ENCODE measurements around the gene MDN1. TPM values are rescaled to one million over a fixed set of nuclear protein-coding genes. Genes with fewer than 3 reads are reported as not detected.

The MDN1 gene
- total RNA-seq, 2 experiments from 2014 or later, result 48.6 to 62.3 TPM

DNA sequence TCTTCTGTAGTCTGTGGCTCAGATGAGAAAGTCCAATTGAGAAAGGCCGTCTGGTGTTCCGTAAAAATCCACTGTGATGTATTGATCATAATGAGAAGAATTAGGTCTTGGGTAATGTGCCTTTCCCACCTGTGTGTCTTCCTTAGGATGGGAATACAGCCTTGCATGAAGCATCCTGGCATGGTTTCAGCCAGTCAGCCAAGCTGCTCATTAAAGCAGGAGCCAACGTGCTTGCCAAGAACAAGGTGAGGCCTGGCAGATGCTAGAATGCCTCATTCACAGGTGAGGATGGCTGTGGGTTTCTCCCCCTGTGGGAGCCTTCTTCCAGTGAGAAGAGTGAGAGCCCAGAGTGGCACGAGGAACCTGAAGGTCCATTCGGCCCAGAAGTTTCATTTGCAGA is 213.7 kb downstream of the MDN1 start:
- Histone ChIP-seq H2AFZ (ENCODE audit: low read length) (no peak overlapping the region), H3K9me2 (ENCODE audit: insufficient read depth, low read length) (no peaks in the 10 kb centered on the region), H3K27ac (ENCODE audit: low read depth, low read length, poor library complexity, severe bottlenecking) (no peak overlapping the region), H3K4me2 (ENCODE audit: low read length) (no peak overlapping the region), H3K9me3 (ENCODE audit: low read length) (no peaks in the 10 kb centered on the region), H3K79me2 (ENCODE audit: insufficient read depth, low read depth, low read length) (no peaks in the 10 kb centered on the region), H3K36me3 (ENCODE audit: insufficient read depth, low read length) (no peaks in the 10 kb centered on the region), H3K4me1 (ENCODE audit: insufficient read depth, low read length, poor library complexity, severe bottlenecking) (no peaks in the 10 kb centered on the region), H4K20me1 (ENCODE audit: insufficient read depth, low read length) (no peaks in the 10 kb centered on the region), H3K4me3 (ENCODE audit: low read depth, low read length, poor library complexity, severe bottlenecking) (no peak overlapping the region)
- no peak for DNase-seq (ENCODE audit: low spot score)
- ChIA-PET CTCF (ENCODE audit: unreplicated experiment) (no interaction called here), POLR2A (no interaction called here)
- TF ChIP-seq EZH2phosphoT487 (IDR thresholded peaks at IDR 0.05; ENCODE audit: borderline replicate concordance, low read depth, low read length), result no peak
- TF ChIP-seq, protein P1, sequence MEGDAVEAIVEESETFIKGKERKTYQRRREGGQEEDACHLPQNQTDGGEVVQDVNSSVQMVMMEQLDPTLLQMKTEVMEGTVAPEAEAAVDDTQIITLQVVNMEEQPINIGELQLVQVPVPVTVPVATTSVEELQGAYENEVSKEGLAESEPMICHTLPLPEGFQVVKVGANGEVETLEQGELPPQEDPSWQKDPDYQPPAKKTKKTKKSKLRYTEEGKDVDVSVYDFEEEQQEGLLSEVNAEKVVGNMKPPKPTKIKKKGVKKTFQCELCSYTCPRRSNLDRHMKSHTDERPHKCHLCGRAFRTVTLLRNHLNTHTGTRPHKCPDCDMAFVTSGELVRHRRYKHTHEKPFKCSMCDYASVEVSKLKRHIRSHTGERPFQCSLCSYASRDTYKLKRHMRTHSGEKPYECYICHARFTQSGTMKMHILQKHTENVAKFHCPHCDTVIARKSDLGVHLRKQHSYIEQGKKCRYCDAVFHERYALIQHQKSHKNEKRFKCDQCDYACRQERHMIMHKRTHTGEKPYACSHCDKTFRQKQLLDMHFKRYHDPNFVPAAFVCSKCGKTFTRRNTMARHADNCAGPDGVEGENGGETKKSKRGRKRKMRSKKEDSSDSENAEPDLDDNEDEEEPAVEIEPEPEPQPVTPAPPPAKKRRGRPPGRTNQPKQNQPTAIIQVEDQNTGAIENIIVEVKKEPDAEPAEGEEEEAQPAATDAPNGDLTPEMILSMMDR (conservative IDR thresholded peaks at IDR 0.05; ENCODE audit: low read length), result no peak
- BruUV-seq (replicated peaks), result no TSS peak
- intact Hi-C loops (cut with micrococcal nuclease; ENCODE audit: unreplicated experiment), result no loop called here

GRCh38 chr6:89604653-89605052 is 214.9 kb downstream of the MDN1 start:
- Histone ChIP-seq H3K9me2 (ENCODE audit: insufficient read depth, low read length) (no peaks in the 10 kb centered on the region), H4K20me1 (ENCODE audit: insufficient read depth, low read length) (no peaks in the 10 kb centered on the region), H2AFZ (ENCODE audit: low read length) (no peak overlapping the region), H3K4me1 (ENCODE audit: insufficient read depth, low read length, poor library complexity, severe bottlenecking) (no peaks in the 10 kb centered on the region), H3K4me3 (ENCODE audit: low read depth, low read length, poor library complexity, severe bottlenecking) (no peak overlapping the region), H3K36me3 (ENCODE audit: insufficient read depth, low read length) (no peaks in the 10 kb centered on the region), H3K9me3 (ENCODE audit: low read length) (no peaks in the 10 kb centered on the region), H3K4me2 (ENCODE audit: low read length) (no peak overlapping the region), H3K79me2 (ENCODE audit: insufficient read depth, low read depth, low read length) (no peaks in the 10 kb centered on the region), H3K27ac (ENCODE audit: low read depth, low read length, poor library complexity, severe bottlenecking) (no peak overlapping the region)
- CTCF ChIA-PET (ENCODE audit: unreplicated experiment), result no interaction called here
- DNase-seq (ENCODE audit: low spot score), result no peak
- POLR2A ChIA-PET, result interaction anchor here (0.6 to 1.7 kb wide), 8 partner anchors 8 to 1604 kb away, joined by 3 to 4 read pairs (median 4); no protein-coding TSS in a partner anchor
- TF ChIP-seq, protein P1 (conservative IDR thresholded peaks at IDR 0.05; ENCODE audit: low read length), result no peak
- no peak for TF ChIP-seq EZH2phosphoT487 (IDR thresholded peaks at IDR 0.05; ENCODE audit: borderline replicate concordance, low read depth, low read length)
- intact Hi-C loops (cut with micrococcal nuclease; ENCODE audit: unreplicated experiment), result no loop called here
- no TSS peak for BruUV-seq (replicated peaks)

DNA sequence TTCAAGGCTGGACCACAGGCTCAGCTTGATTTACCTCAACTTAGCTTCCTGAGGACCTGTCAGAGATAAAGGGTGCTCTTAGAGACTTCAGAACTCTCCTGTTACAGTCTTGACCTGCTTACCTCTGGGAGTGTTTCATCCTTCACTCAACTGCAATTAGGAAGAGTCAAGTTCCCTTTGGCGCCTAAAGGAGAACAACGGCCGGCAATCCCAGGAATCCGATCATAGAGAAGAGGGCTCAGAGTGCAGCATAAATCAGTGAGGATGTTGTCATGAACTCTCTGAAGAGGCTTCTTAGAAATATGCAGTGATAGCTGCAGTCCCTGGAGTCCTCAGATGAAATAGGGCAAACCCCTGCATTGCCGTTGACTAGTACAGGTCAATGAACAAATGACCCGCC is 217.4 kb downstream of the MDN1 start:
- H3K36me3 ChIP-seq (ENCODE audit: insufficient read depth, low read length), result no peaks in the 10 kb centered on the region
- H3K4me2 ChIP-seq (ENCODE audit: low read length), result no peak overlapping the region
- intact Hi-C loops (cut with micrococcal nuclease; ENCODE audit: unreplicated experiment), result no loop called here
- H3K9me2 ChIP-seq (ENCODE audit: insufficient read depth, low read length), result no peaks in the 10 kb centered on the region
- no peak overlapping the region for H2AFZ ChIP-seq (ENCODE audit: low read length)
- no peak for DNase-seq (ENCODE audit: low spot score)
- H3K79me2 ChIP-seq (ENCODE audit: insufficient read depth, low read depth, low read length), result no peaks in the 10 kb centered on the region
- TF ChIP-seq, protein P1 (conservative IDR thresholded peaks at IDR 0.05; ENCODE audit: low read length), result no peak
- no peak for TF ChIP-seq EZH2phosphoT487 (IDR thresholded peaks at IDR 0.05; ENCODE audit: borderline replicate concordance, low read depth, low read length)
- ChIA-PET CTCF (ENCODE audit: unreplicated experiment) (no interaction called here), POLR2A (no interaction called here)
- H4K20me1 ChIP-seq (ENCODE audit: insufficient read depth, low read length), result no peaks in the 10 kb centered on the region
- H3K4me1 ChIP-seq (ENCODE audit: insufficient read depth, low read length, poor library complexity, severe bottlenecking), result peaks cover 12% of the 10 kb centered on the region
- H3K4me3 ChIP-seq (ENCODE audit: low read depth, low read length, poor library complexity, severe bottlenecking), result no peak overlapping the region
- no peaks in the 10 kb centered on the region for H3K9me3 ChIP-seq (ENCODE audit: low read length)
- H3K27ac ChIP-seq (ENCODE audit: low read depth, low read length, poor library complexity, severe bottlenecking), result no peak overlapping the region
- BruUV-seq (replicated peaks), result no TSS peak

Measured in OCI-LY7 (cell line).